Brain microvascular endothelial cell (primary cell): ENCODE results near the gene NEU1.

Experiments used
- DNase-seq: peaks from one replicate; pipeline ENCODE4 v3.0.0-alpha.2; 2020
- H3K27ac ChIP-seq: fragments of 250-450 bp; sonication (Bioruptor Pico); 2 replicates; pipeline ENCODE4 v1.5.1; 2020; ENCODE audit warnings: mild to moderate bottlenecking, moderate library complexity
- H3K27me3 ChIP-seq: fragments of 250-450 bp; sonication (Bioruptor Pico); replicated peaks from 2 replicates; pipeline ENCODE4 v1.5.1; 2020; ENCODE audit warnings: mild to moderate bottlenecking
- H3K36me3 ChIP-seq: fragments of 250-450 bp; sonication (Bioruptor Pico); replicated peaks from 2 replicates; pipeline ENCODE4 v1.5.1; 2020; ENCODE audit warnings: mild to moderate bottlenecking
- H3K4me3 ChIP-seq: 2 replicates; pipeline ENCODE4 v1.5.1; 2011; ENCODE audit warnings: low read depth, mild to moderate bottlenecking, control low read depth, low read length, moderate library complexity
- in situ Hi-C: cut with HindIII; loops from 2 replicates; pipeline ENCODE4 v1.10.0; 2017; ENCODE audit warnings: low sequenced_read_pairs, low pct_ligation_motif_present
- TF ChIP-seq, protein P1 (sequence below): IDR thresholded peaks from 2 replicates; pipeline ENCODE4 v1.5.1; 2011; ENCODE audit warnings: low read depth, mild to moderate bottlenecking, moderate library complexity, low read length, control low read depth, inconsistent platforms; ENCODE audit errors: missing control alignments

Gene NEU1

DNA sequence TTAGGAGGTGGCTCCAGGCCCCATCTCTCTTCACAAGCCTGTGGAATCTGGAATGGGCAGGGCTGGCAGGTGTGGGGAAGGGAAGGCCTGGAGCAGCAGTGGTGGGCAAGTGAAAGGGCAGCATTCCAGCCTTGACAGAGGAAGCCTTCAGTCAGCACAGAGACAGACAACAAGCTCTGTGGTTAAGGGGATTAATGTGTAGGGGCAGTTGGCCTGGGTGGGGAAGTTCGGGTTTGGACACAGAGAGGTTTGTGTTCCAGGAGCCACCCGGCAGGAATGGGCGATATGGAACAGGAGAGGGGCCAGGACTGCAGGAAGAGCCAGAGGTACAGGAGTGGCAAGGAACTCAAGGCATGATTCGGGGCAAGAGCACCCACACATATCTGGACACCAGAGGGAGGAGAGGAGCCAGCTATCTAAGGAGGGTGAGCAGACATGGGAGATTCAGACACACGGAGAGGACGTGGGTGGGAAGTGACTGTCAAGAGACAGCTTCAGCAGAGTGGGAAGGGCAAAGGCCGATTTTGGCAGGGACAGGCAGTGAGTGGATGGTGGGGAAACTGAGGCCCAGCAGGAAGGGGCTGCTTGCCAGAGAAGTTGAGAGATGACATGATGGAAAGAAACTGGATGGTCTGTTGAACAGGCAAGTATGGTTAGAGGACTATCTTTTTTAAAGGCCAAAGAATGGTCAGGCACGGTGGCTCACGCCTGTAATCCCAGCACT, 18.7 kb upstream of the NEU1 start:
- Histone ChIP-seq H3K36me3 (peaks cover 48% of the 10 kb centered on the region), H3K27me3 (no peaks in the 10 kb centered on the region), H3K4me3 (no peak overlapping the region), H3K27ac (no peak overlapping the region)
- TF ChIP-seq, protein P1, sequence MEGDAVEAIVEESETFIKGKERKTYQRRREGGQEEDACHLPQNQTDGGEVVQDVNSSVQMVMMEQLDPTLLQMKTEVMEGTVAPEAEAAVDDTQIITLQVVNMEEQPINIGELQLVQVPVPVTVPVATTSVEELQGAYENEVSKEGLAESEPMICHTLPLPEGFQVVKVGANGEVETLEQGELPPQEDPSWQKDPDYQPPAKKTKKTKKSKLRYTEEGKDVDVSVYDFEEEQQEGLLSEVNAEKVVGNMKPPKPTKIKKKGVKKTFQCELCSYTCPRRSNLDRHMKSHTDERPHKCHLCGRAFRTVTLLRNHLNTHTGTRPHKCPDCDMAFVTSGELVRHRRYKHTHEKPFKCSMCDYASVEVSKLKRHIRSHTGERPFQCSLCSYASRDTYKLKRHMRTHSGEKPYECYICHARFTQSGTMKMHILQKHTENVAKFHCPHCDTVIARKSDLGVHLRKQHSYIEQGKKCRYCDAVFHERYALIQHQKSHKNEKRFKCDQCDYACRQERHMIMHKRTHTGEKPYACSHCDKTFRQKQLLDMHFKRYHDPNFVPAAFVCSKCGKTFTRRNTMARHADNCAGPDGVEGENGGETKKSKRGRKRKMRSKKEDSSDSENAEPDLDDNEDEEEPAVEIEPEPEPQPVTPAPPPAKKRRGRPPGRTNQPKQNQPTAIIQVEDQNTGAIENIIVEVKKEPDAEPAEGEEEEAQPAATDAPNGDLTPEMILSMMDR = no peak
- DNase-seq = no peak
- in situ Hi-C loops = no loop called here

DNA sequence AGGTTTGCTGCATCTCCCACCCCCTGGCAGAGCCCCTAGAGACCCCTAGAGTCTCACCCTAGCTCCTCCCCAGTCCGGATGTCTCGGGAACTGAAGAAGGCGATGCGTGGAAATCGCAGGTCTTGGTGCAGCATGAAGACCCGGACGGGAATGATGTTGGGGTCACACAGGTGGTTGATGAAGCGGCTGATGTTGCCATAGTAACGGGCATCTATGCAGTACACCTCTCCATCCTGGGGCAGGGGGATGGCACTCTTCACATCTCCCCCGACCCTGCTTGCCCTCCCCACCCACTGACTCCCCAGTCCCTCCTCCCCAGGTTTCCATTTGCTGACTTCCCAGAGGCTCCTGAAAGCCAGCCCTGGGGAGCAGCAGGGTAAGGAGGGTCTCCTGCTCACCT, 18.0 kb upstream of the NEU1 start:
- DNase-seq = no peak
- in situ Hi-C loops = no loop called here
- H3K4me3 ChIP-seq = no peak overlapping the region
- H3K27ac ChIP-seq = no peak overlapping the region
- peaks cover 45% of the 10 kb centered on the region for H3K36me3 ChIP-seq
- H3K27me3 ChIP-seq = no peaks in the 10 kb centered on the region
- TF ChIP-seq, protein P1 = no peak

DNA sequence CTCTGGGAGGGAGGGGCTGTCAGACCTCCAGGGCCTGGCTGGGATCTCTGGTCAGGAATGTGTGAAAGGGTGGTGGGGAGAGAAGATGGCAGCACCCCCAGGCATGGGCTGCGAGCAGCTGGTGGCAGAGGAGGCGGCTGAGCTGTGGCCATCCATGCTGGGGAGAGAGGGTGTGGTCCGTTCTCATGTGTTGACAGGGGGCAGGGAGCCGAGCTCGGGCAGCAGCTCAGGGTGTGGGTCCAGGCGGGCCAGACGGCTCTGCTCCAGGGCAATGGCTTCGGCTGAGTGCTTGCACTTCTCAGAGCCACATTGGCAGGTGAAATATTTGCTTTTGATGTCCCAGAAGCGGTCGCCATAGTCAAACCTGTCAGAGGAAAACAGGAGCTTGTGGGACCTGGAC, 17.3 kb upstream of the NEU1 start:
- peaks cover 42% of the 10 kb centered on the region for H3K36me3 ChIP-seq
- in situ Hi-C loops = no loop called here

DNA sequence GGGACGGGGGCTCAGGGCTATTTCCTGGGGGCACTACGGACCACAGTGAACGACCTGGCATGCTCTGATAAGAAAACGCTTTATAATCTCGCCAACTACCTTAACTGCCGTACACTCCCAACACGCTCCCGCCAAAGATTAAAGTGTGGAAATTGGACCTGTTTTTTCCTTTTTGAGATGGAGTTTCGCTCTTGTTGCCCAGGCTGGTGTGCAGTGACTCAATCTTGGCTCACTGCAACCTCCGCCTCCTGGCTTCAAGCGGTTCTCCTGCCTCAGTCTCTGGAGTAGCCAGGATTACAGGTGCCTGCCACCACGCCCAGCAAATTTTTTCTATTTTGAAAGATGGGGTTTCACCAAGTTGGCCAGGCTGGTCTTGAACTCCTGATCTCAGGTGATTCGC, 16.5 kb upstream of the NEU1 start:
- no peak for DNase-seq
- peaks cover 38% of the 10 kb centered on the region for H3K36me3 ChIP-seq
- in situ Hi-C loops = no loop called here
- no peak overlapping the region for H3K27ac ChIP-seq
- no peaks in the 10 kb centered on the region for H3K27me3 ChIP-seq
- H3K4me3 ChIP-seq = no peak overlapping the region
- TF ChIP-seq, protein P1 = no peak

More for the DNA sequence above, 17.3 kb upstream of the NEU1 start:
- H3K4me3 ChIP-seq = no peak overlapping the region
- no peak overlapping the region for H3K27ac ChIP-seq
- TF ChIP-seq, protein P1 = no peak
- no peaks in the 10 kb centered on the region for H3K27me3 ChIP-seq
- no peak for DNase-seq

DNA sequence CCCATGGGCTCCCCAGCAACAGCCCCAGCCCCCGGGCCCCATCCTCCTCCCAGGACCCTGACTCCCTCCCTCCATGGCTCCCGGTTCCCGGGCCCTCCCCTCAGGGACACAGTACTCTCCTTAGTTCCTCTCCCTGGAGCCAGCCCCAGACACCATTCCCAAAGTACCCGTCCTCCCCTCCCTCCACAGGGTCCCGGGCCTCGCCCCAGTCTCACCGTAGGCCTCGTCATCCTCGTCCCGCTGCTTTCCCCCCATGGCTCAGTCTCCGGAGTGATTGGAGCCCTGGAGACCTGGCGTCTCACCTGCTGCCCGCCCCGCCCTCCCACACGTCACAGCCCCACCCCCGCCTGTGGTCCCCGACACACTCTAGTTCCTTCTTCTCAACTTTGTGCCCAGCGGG, 16.1 kb upstream of the NEU1 start, which contains the start of gene SLC44A4:
Gene SLC44A4 (minus strand): TSS at position 272 of the 400 bp plus-strand sequence. CDS start 17 bp downstream, at position 255.
- H3K27ac ChIP-seq = no peak within 1 kb of the TSS
- no peak within 1 kb of the TSS for H3K4me3 ChIP-seq
- DNase-seq = no peak
- in situ Hi-C loops = no loop called here
- peaks cover 37% of the 10 kb centered on the region for H3K36me3 ChIP-seq
- H3K27me3 ChIP-seq = no peaks in the 10 kb centered on the region
- TF ChIP-seq, protein P1 = no peak

DNA sequence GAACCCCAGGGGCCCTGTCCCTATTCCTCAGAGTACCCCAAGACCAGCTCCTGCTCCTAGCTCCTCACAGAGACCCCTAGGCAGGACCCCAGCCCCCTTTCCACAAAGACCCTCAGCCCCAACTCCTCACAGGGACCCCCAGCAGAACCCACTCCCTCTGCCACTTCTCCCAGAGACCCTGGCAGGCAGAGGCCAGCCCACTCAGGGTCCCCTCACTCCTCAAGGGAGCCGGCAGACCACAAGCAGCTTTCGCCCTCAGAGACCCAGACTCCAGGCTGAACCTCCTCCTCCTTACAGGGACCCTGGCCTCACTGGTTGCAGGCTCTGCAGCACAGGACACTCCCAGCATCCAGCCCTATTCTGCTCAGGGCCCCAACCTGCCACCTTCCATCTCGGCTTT, 15.6 kb upstream of the NEU1 start:
- no peak overlapping the region for H3K27ac ChIP-seq
- no peak for DNase-seq
- peaks cover 32% of the 10 kb centered on the region for H3K36me3 ChIP-seq
- TF ChIP-seq, protein P1 = no peak
- no peaks in the 10 kb centered on the region for H3K27me3 ChIP-seq
- in situ Hi-C loops = no loop called here
- no peak overlapping the region for H3K4me3 ChIP-seq
